ENCODE data around the gene EML2. TPM values are rescaled to one million over a fixed set of nuclear protein-coding genes. Genes with fewer than 3 reads are reported as not detected.

Gene EML2
- total and polyA plus RNA-seq, 10 of the 15 experiments (the other 5 are each of a cell fraction or from before 2014, with no cell fraction given), result 1.6 to 64.0 (median 27.5) TPM

- CTCF ChIA-PET, result interaction anchor here (0.6 to 1.7 kb wide), 4 partner anchors 9 to 76 kb away, joined by 3 to 4 read pairs (median 3); no protein-coding TSS in a partner anchor
- Histone ChIP-seq H4K20me1 (ENCODE audit: control insufficient read depth, insufficient read depth) (no peaks in the 10 kb centered on the region), H3K4me3 (no peak overlapping the region), H3K9me3 (replicated peaks; ENCODE audit: control insufficient read depth, insufficient read depth, low read length) (no peaks in the 10 kb centered on the region), H3K27ac (ENCODE audit: control insufficient read depth, insufficient read depth) (no peak overlapping the region), H3K4me1 (ENCODE audit: control insufficient read depth, insufficient read depth, low read length) (peaks cover 19% of the 10 kb centered on the region), H2AFZ (ENCODE audit: control insufficient read depth, low read depth, low read length) (no peak overlapping the region), H3K36me3 (ENCODE audit: control insufficient read depth in 2 of 2, insufficient read depth in 2 of 2, low read length in 1 of 2) (no peaks in the 10 kb centered on the region; a peak in 1 of 4 replicates), H3K9ac (ENCODE audit: control insufficient read depth, insufficient read depth, low read length) (no peak overlapping the region), H3K79me2 (ENCODE audit: control insufficient read depth, insufficient read depth, low read length) (peaks cover 16% of the 10 kb centered on the region), H3K4me2 (ENCODE audit: control insufficient read depth, insufficient read depth) (no peak overlapping the region), H3K27me3 (replicated peaks in 1 of 2; ENCODE audit: control insufficient read depth in 2 of 2, insufficient read depth in 2 of 2, low read length in 1 of 2) (no peaks in the 10 kb centered on the region)
- TF ChIP-seq BACH1 (IDR thresholded peaks at IDR 0.05; ENCODE audit: borderline replicate concordance) (no peak), RELB (IDR thresholded peaks at IDR 0.05; ENCODE audit: low read depth) (no peak), FOS (IDR thresholded peaks at IDR 0.05; ENCODE audit: borderline replicate concordance, extremely low read depth, insufficient read length) (no peak), MTA2 (IDR thresholded peaks at IDR 0.05; ENCODE audit: low read depth) (no peak), TCF3 (IDR thresholded peaks at IDR 0.05; ENCODE audit: borderline replicate concordance, insufficient read depth, low read depth, low read length) (no peak), ZNF687 (IDR thresholded peaks at IDR 0.05) (no peak), RFX5 (IDR thresholded peaks at IDR 0.05; ENCODE audit: low read depth, low read length) (no peak)
- POLR2A ChIA-PET, result no interaction called here
- ATAC-seq (no peak), FAIRE-seq (no peak), DNase-seq (ENCODE audit: low read depth, low spot score) (no peak)
- in situ Hi-C loops (cut with MboI) (no loop called here), intact Hi-C loops (cut with micrococcal nuclease; ENCODE audit: unreplicated experiment) (no loop called here)
- RAD21 ChIA-PET (ENCODE audit: unreplicated experiment), result interaction anchor here (0.6 kb wide), 1 partner anchor 109 kb away, joined by 3 read pairs; no protein-coding TSS in a partner anchor
- WGBS (ENCODE audit: insufficient coverage, insufficient replicate concordance, low lambda C conversion rate, missing lambda C conversion rate), result 96% methylated on average over 2 of the region's 2 CpGs
- BruUV-seq (replicated peaks), result no TSS peak
- SMC1A ChIA-PET (ENCODE audit: uncharacterized antibody, unreplicated experiment), result interaction anchor here (0.7 to 1.3 kb wide), 3 partner anchors 10 to 74 kb away, joined by 3 read pairs; no protein-coding TSS in a partner anchor
These were observed 71.6 kb downstream of the EML2 start for GRCh38 chr19:45567609-45568008.

Data from GM12878 (cell line).